Body of pancreas (tissue), 4 donors: ENCODE measurements around the gene NAGK. TPM values are rescaled to one million over a fixed set of nuclear protein-coding genes. Genes with fewer than 3 reads are reported as not detected.
"Not testable (repeated sequence)": the region's sequence is repeated elsewhere in the genome, so short reads cannot be mapped to it uniquely, and the experiment has no call there.

Source experiments
- ATAC-seq: fragments of 150-250 bp; one replicate; pipeline ENCODE4 v1.9.1; 2016
- DNase-seq, 4 donors: peaks; one replicate each; pipeline ENCODE4 v3.0.0-alpha.2; 2019
- H3K27ac ChIP-seq, 4 donors: fragments of 200-600 bp; sonication (generic); 1 replicate in 3 of 4; 2 replicates in 1 of 4; pipeline versions ENCODE4 v1.5.1 to v1.6.1; 2016 to 2019; ENCODE audit warnings: mild to moderate bottlenecking in 1 of 4, mixed read lengths in 1 of 4, moderate library complexity in 1 of 4
- H3K27me3 ChIP-seq, 2 donors: fragments of 200-600 bp; sonication (generic); one replicate each; pipeline ENCODE4 v1.6.0; 2016; ENCODE audit warnings: mild to moderate bottlenecking in 1 of 2
- H3K36me3 ChIP-seq, 2 donors: fragments of 200-600 bp; sonication (generic); replicated peaks in 1 of 2; 2 replicates each; pipeline ENCODE4 v1.5.1; 2016; ENCODE audit warnings: low read depth in 2 of 2; ENCODE audit not compliant: insufficient read depth in 1 of 2
- H3K4me1 ChIP-seq: fragments of 200-600 bp; sonication (generic); one replicate; pipeline ENCODE4 v1.6.0; 2016
- H3K4me3 ChIP-seq, 2 donors: fragments of 200-600 bp; sonication (generic); 1 replicate in 1 of 2; 2 replicates in 1 of 2; pipeline ENCODE4 v1.5.1; 2016 to 2019
- H3K9me3 ChIP-seq, 3 donors: fragments of 200-600 bp; sonication (generic); 1 replicate in 2 of 3; 2 replicates in 1 of 3; pipeline ENCODE4 v1.5.1; 2016
- POLR2A ChIP-seq, 3 donors: fragments of 450-650 bp; IDR thresholded peaks; one replicate each; pipeline ENCODE4 v1.6.1; 2016; ENCODE audit warnings: antibody characterized with exemption in 3 of 3, mild to moderate bottlenecking in 2 of 3
- WGBS, 2 donors: methylation state at CpG; one replicate each; pipeline ENCODE4 v1.1.5; 2017; 5-methylcytosine and 5-hydroxymethylcytosine counted together
- intact Hi-C: fragments of 100-400 bp; cut with DNase I; formaldehyde crosslinking; loops from one replicate; pipeline ENCODE4 v1.15.1; 2023
- total RNA-seq, 2 donors: library from RNA; depleted of rRNA; stranded (reverse); fragments of >200 nt; gene quantifications; one replicate each; pipeline ENCODE4 v1.1.0, GENCODE V29; 2016
- TF ChIP-seq, protein P1 (sequence below), 7 experiments: fragments of 450-650 bp in 4 of 7; fragments of 200-600 bp in 3 of 7; sonication (generic) in 3 of 7; IDR thresholded peaks; one replicate each; pipeline ENCODE4 v1.5.1; 2016 to 2019; ENCODE audit warnings: antibody characterized with exemption in 7 of 7

The NAGK gene
- total RNA-seq, 2 donors from 2014 or later = 57.1 to 62.0 TPM

DNA sequence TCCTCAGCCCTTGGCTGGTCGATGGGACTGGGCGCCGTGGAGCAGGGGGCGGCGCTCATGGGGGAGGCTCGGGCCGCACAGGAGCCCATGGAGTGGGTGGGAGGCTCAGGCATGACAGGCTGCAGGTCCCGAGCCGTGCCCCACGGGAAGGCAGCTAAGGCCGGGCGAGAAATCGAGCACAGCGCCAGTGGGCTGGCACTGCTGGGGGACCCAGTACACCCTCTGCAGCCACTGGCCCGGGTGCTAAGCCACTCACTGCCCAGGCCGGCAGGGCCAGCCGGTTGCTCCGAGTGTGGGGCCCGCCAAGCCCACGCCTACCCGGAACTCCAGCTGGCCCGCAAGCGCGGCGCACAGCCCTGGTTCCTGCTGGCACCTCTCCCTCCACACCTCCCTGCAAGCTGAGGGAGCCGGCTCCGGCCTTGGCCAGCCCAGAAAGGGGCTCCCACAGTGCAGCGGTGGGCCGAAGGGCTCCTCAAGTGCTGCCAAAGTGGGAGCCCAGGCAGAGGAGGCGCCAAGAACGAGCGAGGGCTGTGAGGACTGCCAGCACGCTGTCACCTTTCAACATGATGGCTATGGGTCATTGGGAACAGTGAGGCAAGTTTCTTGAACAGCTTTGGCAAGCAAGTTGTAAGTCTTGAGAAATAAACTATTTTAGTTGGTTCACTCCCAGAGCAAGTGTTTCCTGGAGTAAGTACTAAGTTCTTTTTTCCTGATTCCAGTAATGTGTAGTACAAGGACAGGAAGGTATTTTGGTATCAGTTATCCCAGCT is 24.2 kb downstream of the NAGK start:
- H3K27me3 ChIP-seq, H3K27ac ChIP-seq, intact Hi-C loops, ATAC-seq, DNase-seq, H3K4me3 ChIP-seq, H3K9me3 ChIP-seq, H3K36me3 ChIP-seq, H3K4me1 ChIP-seq: not testable (repeated sequence)
- 91 to 95% methylated on average over 10 to 12 of the region's 33 CpGs for WGBS, 2 donors

DNA sequence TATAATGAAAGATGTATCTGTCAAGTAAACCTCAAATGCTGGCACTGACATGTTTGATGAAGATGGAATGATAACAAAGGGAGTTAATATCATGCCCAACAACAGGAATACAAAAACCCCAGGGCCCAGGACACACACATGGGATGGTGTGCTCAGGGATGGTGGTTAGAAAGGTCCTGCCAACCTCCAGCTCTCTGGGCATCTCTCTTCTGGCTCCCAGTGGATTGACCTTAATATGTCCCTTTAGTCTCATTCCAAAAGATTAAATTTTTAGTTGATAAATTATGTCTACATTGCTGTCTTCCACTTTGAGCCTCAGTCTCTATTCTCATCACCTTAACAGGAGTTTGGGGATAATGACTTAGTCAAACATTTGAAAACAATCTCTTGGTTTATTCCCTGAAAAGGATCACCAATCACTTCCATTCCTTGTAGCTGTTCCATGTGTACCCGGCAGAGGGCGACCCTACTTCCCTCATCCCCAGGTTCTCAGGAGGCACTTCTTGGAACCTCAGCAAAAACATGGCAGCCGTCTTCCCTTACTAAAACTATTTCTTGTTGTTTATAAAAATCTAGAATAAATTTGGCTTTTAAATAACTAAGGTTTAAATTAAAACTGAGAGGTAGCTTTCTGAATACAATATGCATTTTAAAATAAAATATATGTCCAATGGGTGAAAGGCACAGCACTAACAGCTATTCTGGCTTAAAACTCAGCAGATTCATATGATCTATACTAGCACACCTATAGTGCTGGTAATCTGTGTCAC is 31.9 kb downstream of the NAGK start:
- 2 to 6% methylated on average over 3 of the region's 3 CpGs for WGBS, 2 donors

DNA sequence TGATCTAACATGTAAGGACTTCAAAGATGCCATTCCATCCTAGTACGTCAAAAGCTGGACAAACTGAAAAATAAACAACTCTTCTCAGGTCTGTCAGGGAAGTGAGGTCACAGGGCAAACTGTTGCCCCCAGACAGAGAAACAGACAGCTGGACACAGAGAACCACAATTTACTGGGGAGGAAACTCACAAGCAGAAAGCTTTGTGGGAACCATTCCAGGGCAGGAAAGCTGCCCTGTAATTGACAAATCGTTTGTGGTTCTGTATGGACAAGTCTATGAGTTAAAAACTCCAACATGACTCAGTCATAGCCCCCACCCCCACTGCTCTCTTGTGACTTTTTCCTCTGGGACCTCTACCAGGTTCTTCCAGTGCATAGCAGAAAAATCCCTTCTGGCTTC is 33.2 kb downstream of the NAGK start:
- ATAC-seq (no peak), DNase-seq (peak in 1 of 4 donors; percentile 10)
- TF ChIP-seq, protein P1, sequence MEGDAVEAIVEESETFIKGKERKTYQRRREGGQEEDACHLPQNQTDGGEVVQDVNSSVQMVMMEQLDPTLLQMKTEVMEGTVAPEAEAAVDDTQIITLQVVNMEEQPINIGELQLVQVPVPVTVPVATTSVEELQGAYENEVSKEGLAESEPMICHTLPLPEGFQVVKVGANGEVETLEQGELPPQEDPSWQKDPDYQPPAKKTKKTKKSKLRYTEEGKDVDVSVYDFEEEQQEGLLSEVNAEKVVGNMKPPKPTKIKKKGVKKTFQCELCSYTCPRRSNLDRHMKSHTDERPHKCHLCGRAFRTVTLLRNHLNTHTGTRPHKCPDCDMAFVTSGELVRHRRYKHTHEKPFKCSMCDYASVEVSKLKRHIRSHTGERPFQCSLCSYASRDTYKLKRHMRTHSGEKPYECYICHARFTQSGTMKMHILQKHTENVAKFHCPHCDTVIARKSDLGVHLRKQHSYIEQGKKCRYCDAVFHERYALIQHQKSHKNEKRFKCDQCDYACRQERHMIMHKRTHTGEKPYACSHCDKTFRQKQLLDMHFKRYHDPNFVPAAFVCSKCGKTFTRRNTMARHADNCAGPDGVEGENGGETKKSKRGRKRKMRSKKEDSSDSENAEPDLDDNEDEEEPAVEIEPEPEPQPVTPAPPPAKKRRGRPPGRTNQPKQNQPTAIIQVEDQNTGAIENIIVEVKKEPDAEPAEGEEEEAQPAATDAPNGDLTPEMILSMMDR (IDR thresholded peaks at IDR 0.05) = no peak
- no peak for TF ChIP-seq POLR2A (IDR thresholded peaks at IDR 0.05)
- intact Hi-C loops = no loop called here
- no peaks in the 10 kb centered on the region for H3K4me1 ChIP-seq
- no peaks in the 10 kb centered on the region for H3K9me3 ChIP-seq
- no peaks in the 10 kb centered on the region for H3K27me3 ChIP-seq
- no peak overlapping the region for H3K4me3 ChIP-seq
- 31 to 53% methylated on average over 2 of the region's 2 CpGs for WGBS, 2 donors
- H3K27ac ChIP-seq = no peak overlapping the region
- no peaks in the 10 kb centered on the region for H3K36me3 ChIP-seq

More for the DNA sequence above, 31.9 kb downstream of the NAGK start:
- no peaks in the 10 kb centered on the region for H3K9me3 ChIP-seq
- ATAC-seq (peak; percentile 90), DNase-seq (peak; percentile 69 to 81 (median 72))
- H3K27me3 ChIP-seq = no peaks in the 10 kb centered on the region
- intact Hi-C loops = no loop called here
- TF ChIP-seq, protein P1 (IDR thresholded peaks at IDR 0.05) = peak; percentile 64 to 75 (median 72)
- TF ChIP-seq POLR2A (IDR thresholded peaks at IDR 0.05) = no peak
- no peak overlapping the region for H3K4me3 ChIP-seq
- no peaks in the 10 kb centered on the region for H3K36me3 ChIP-seq
- H3K4me1 ChIP-seq = no peaks in the 10 kb centered on the region
- H3K27ac ChIP-seq = no peak overlapping the region

DNA sequence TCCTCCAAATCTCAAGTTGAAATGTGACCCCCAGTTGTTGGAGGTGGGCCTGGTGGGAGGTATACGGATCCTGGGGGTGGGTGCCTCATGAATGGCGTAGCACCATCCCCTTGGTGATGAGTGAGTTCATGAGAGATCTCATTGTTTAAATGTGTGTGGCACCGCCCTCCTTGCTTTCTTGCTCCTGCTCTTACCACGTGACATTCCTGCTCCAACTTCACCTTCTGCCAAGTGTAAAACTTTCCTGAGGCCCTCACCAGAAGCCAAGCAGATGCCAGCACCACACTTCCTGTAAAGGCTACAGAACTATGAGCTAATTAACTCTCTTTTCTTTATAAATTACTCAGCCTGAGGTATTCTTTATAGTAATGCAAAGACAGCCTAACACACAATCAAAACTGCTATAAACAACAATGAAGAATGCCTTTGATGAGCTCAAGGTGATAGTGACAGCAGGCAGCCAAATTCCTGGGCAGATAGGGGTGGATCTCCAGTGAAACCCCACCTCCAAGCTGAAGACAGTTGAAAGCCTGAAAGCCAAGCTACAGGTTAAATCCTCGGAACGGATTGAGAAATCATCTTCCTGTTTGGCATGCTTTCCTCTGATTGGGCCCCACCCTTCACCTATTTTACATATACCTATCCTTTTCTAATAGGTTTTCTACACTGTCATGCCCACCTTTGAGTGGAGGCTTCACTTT is 34.7 kb downstream of the NAGK start:
- ATAC-seq (no peak), DNase-seq (no peak)
- Histone ChIP-seq H3K27ac (no peak overlapping the region), H3K4me1 (no peaks in the 10 kb centered on the region), H3K9me3 (no peaks in the 10 kb centered on the region), H3K27me3 (no peaks in the 10 kb centered on the region), H3K36me3 (no peaks in the 10 kb centered on the region), H3K4me3 (no peak overlapping the region)
- intact Hi-C loops = no loop called here
- 50 to 51% methylated on average over 6 of the region's 6 CpGs for WGBS, 2 donors
- TF ChIP-seq, protein P1 (IDR thresholded peaks at IDR 0.05) = no peak
- no peak for TF ChIP-seq POLR2A (IDR thresholded peaks at IDR 0.05)

DNA sequence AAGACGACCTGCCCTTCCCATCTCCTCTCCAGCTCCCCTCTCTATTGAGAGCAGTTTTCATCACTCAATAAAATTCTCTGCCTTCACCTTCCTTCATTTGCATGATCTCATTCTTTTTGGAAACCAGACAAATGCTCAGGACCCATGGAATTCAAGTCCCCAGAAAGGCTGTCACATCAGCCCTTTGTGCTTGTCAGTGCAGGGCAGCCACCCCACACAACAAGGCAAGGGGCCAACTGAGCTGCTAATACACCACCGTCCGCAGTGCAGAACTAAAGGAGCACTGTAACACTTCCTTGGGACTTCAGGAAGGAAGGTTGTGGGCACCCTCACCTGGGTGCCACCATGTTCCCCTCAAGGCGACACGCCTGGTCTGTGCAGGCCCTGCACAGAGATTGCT is 35.4 kb downstream of the NAGK start:
- Histone ChIP-seq H3K27ac (no peak overlapping the region), H3K4me3 (no peak overlapping the region), H3K4me1 (no peaks in the 10 kb centered on the region), H3K27me3 (no peaks in the 10 kb centered on the region), H3K36me3 (peaks cover 0 to under 1% of the 10 kb centered on the region in 2 donors), H3K9me3 (no peaks in the 10 kb centered on the region)
- ATAC-seq = no peak
- no peak for DNase-seq
- intact Hi-C loops = no loop called here
- TF ChIP-seq POLR2A (IDR thresholded peaks at IDR 0.05) = no peak
- TF ChIP-seq, protein P1 (IDR thresholded peaks at IDR 0.05) = no peak
- WGBS, 2 donors = 77 to 84% methylated on average over 5 of the region's 5 CpGs

DNA sequence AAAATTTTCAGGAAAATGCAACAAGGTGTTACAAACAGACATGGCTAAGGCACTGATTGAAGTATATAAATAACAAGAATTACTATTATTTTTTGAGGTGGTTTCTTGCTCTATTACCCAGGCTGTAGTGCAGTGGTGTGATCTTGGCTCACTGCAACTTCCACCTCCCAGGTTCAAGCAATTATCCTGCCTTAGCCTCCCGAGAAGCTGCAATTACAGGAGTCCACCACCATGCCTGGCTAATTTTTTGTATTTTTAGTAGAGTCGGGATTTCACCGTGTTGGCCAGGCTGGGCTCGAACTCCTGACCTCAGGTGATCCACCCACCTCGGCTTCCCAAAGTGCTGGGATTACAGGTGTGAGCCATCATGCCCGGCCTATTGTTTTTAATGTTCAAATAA is 38.0 kb downstream of the NAGK start:
- WGBS, 2 donors = 65 to 72% methylated on average over 6 of the region's 6 CpGs
- DNase-seq, intact Hi-C loops: not testable (repeated sequence)

More for the DNA sequence above, 38.0 kb downstream of the NAGK start:
- not testable (repeated sequence) for H3K27me3 ChIP-seq, H3K27ac ChIP-seq, H3K9me3 ChIP-seq, H3K4me3 ChIP-seq, H3K4me1 ChIP-seq, ATAC-seq
- peaks cover 0 to 14% of the 10 kb centered on the region in 2 donors for H3K36me3 ChIP-seq
